Mesenchymal stem cell (in vitro differentiated cells and primary cell): ENCODE measurements around the gene ANKFN1.

Source experiments
- DNase-seq: peaks from one replicate; pipeline ENCODE4 v3.0.0-alpha.2; 2013
- H2AFZ ChIP-seq: one replicate; pipeline ENCODE4 v1.6.1; 2013; ENCODE audit warnings: low read depth, mild to moderate bottlenecking, control low read depth, inconsistent platforms, low read length, moderate library complexity
- H2AK5ac ChIP-seq: 2 replicates; pipeline ENCODE4 v1.6.1; 2013; ENCODE audit warnings: low read length, moderate library complexity, mild to moderate bottlenecking, inconsistent platforms; ENCODE audit not compliant: severe bottlenecking
- H2BK120ac ChIP-seq: one replicate; pipeline ENCODE4 v1.6.1; 2013; ENCODE audit warnings: low read depth, mild to moderate bottlenecking, inconsistent platforms, low read length, moderate library complexity
- H2BK12ac ChIP-seq, 2 experiments: one replicate each; pipeline ENCODE4 v1.6.1; 2013; ENCODE audit warnings: inconsistent platforms in 2 of 2, low read length in 2 of 2, mild to moderate bottlenecking in 2 of 2, moderate library complexity in 2 of 2, control low read depth in 1 of 2
- H2BK15ac ChIP-seq: one replicate; pipeline ENCODE4 v1.6.1; 2013; ENCODE audit warnings: mild to moderate bottlenecking, low read depth, inconsistent platforms; ENCODE audit not compliant: poor library complexity, severe bottlenecking
- H2BK5ac ChIP-seq: 2 replicates; pipeline ENCODE4 v1.6.1; 2013; ENCODE audit warnings: low read depth, mild to moderate bottlenecking, low read length, control low read depth, inconsistent platforms; ENCODE audit not compliant: poor library complexity, severe bottlenecking
- H3K14ac ChIP-seq, 2 experiments: one replicate each; pipeline ENCODE4 v1.6.1; 2013; ENCODE audit warnings: inconsistent platforms in 2 of 2, low read length in 2 of 2, control low read depth in 1 of 2, mild to moderate bottlenecking in 1 of 2, moderate library complexity in 1 of 2
- H3K18ac ChIP-seq, 2 experiments: one replicate each; pipeline ENCODE4 v1.6.1; 2013; ENCODE audit warnings: inconsistent platforms in 2 of 2, low read length in 2 of 2, control low read depth in 1 of 2, low read depth in 1 of 2, mild to moderate bottlenecking in 1 of 2
- H3K23ac ChIP-seq, 2 experiments: one replicate each; pipeline ENCODE4 v1.6.1; 2013; ENCODE audit warnings: inconsistent platforms in 2 of 2, low read length in 2 of 2, mild to moderate bottlenecking in 2 of 2, moderate library complexity in 2 of 2, control low read depth in 1 of 2
- H3K27ac ChIP-seq: 2 replicates; pipeline ENCODE4 v1.5.1; 2013; ENCODE audit warnings: mild to moderate bottlenecking, moderate library complexity, low read length, control low read depth, inconsistent platforms; ENCODE audit not compliant: poor library complexity, severe bottlenecking
- H3K27me3 ChIP-seq, 2 experiments: 2 replicates each; pipeline versions ENCODE4 v1.6.1 to v1.7.0; 2013; ENCODE audit warnings: low read length in 2 of 2, mild to moderate bottlenecking in 2 of 2, moderate library complexity in 2 of 2, control low read depth in 1 of 2, inconsistent platforms in 1 of 2; ENCODE audit not compliant: control insufficient read depth in 1 of 2, insufficient read depth in 1 of 2
- H3K36me3 ChIP-seq, 2 experiments: 2 replicates each; pipeline versions ENCODE4 v1.6.1 to v1.7.0; 2013; ENCODE audit warnings: low read length in 2 of 2, control low read depth in 1 of 2, inconsistent platforms in 1 of 2, low read depth in 1 of 2, mild to moderate bottlenecking in 1 of 2; ENCODE audit not compliant: insufficient read depth in 2 of 2, control insufficient read depth in 1 of 2
- H3K4ac ChIP-seq, 2 experiments: one replicate each; pipeline ENCODE4 v1.6.1; 2013; ENCODE audit warnings: inconsistent platforms in 2 of 2, low read length in 2 of 2, mild to moderate bottlenecking in 2 of 2, moderate library complexity in 2 of 2, control low read depth in 1 of 2, low read depth in 1 of 2
- H3K4me1 ChIP-seq: 2 replicates; pipeline ENCODE4 v1.6.1; 2013; ENCODE audit warnings: low read depth, low read length, control low read depth; ENCODE audit not compliant: control insufficient read depth, insufficient read depth
- H3K4me2 ChIP-seq: 2 replicates; pipeline ENCODE4 v1.6.1; 2013; ENCODE audit warnings: low read length, mild to moderate bottlenecking, inconsistent platforms; ENCODE audit not compliant: poor library complexity, severe bottlenecking
- H3K4me3 ChIP-seq, 2 experiments: 2 replicates each; pipeline versions ENCODE4 v1.5.1 to v1.7.0; 2013; ENCODE audit warnings: low read length in 2 of 2, mild to moderate bottlenecking in 2 of 2, control low read depth in 1 of 2, low read depth in 1 of 2; ENCODE audit not compliant: insufficient read depth in 1 of 2
- H3K79me1 ChIP-seq: replicated peaks from 2 replicates; pipeline ENCODE4 v1.6.1; 2013; ENCODE audit warnings: mild to moderate bottlenecking, control low read depth, low read length, inconsistent platforms; ENCODE audit not compliant: poor library complexity, severe bottlenecking
- H3K9ac ChIP-seq: 2 replicates; pipeline ENCODE4 v1.7.0; 2013; ENCODE audit warnings: mild to moderate bottlenecking, low read length, moderate library complexity
- H3K9me3 ChIP-seq: 2 replicates; pipeline ENCODE4 v1.7.0; 2013; ENCODE audit warnings: mild to moderate bottlenecking, low read length; ENCODE audit not compliant: control insufficient read depth
- H4K8ac ChIP-seq: one replicate; pipeline ENCODE4 v1.6.1; 2013; ENCODE audit warnings: inconsistent platforms, mild to moderate bottlenecking, low read length, moderate library complexity
- H4K91ac ChIP-seq: one replicate; pipeline ENCODE4 v1.6.1; 2013; ENCODE audit warnings: mild to moderate bottlenecking, low read length, inconsistent platforms
- WGBS: methylation state at CpG from one replicate; pipeline ENCODE4 v1.1.7; 2013; ENCODE audit warnings: mixed read lengths; 5-methylcytosine and 5-hydroxymethylcytosine counted together

The ANKFN1 gene

DNA sequence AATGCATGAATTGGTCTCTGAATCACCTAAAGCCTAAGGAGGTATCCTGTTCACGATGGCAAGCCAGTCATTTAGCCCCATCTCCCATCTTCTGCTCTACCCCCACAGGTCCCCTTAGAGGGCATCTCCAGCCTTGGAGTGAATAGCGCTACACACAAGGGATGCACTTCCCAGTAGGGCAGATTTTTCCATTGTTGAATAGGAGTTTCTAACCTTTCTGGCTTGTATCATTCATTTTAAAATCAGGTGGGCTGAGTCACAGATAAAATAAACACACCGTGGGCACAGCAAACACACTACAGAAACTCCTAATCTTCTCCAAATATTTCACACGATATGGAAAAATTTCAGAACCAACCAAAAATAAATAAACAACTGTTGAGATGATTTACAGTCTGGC, 239.0 kb downstream of the ANKFN1 start:
- Histone ChIP-seq H3K9me3 (peaks cover 8% of the 10 kb centered on the region), H2BK15ac (no peak overlapping the region), H2BK12ac (no peak overlapping the region), H3K4ac (no peak overlapping the region), H3K4me2 (no peak overlapping the region), H3K18ac (no peak overlapping the region), H3K23ac (no peak overlapping the region), H4K8ac (no peak overlapping the region), H3K9ac (no peak overlapping the region), H3K36me3 (no peaks in the 10 kb centered on the region), H2AFZ (no peak overlapping the region), H3K27me3 (no peaks in the 10 kb centered on the region), H3K4me1 (no peaks in the 10 kb centered on the region), H4K91ac (no peak overlapping the region), H3K27ac (no peak overlapping the region), H3K4me3 (no peak overlapping the region), H2AK5ac (no peak overlapping the region), H2BK120ac (no peak overlapping the region), H3K79me1 (no peaks in the 10 kb centered on the region), H3K14ac (no peak overlapping the region), H2BK5ac (no peak overlapping the region)
- DNase-seq: no peak
- WGBS: 38% methylated on average over 3 of the region's 4 CpGs

DNA sequence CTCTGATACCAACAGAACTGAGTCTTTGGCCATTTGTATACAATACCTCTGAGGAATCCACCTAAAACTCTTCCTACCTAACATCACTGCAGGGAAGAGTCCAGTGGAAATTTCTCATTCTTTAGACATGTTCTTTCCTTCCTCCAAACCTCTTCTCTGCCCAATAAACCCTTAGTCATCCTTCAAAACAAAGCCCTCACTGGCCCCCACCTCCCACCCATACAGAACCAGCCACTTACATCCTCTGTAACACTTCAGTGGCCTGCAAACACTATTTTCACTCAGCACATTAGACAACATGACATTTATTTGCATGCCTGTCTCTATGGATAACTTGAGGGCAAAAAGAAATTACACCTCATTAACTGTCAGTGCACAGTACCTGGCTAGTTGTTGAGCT, 239.9 kb downstream of the ANKFN1 start:
- no peak overlapping the region for H2BK12ac ChIP-seq

DNA sequence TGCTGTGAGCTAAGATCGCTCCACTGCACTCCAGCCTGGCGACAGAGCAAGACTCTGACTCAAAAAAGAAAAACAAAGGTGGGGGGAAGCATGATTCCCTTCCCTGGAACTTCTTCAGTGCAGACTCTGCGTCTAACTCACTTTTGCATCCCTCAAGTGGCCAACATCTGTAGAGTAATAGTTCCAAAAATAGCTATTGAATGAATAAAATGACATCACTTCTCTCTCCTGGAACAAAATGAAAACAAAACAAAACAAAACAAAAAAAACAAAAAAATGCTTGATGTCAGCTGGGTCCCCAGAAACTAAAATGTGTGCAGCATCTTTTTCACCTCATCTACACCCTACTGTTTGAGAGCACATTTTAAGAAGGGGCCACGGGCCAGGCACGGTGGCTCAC, 242.5 kb downstream of the ANKFN1 start:
- Histone ChIP-seq H3K36me3 (no peaks in the 10 kb centered on the region), H2BK5ac (no peak overlapping the region), H3K79me1 (no peaks in the 10 kb centered on the region), H4K8ac (no peak overlapping the region), H3K4ac (no peak overlapping the region), H2BK120ac (no peak overlapping the region), H2BK12ac (no peak overlapping the region), H3K9me3 (no peaks in the 10 kb centered on the region), H3K4me3 (no peak overlapping the region), H3K23ac (no peak overlapping the region), H3K14ac (no peak overlapping the region), H2AFZ (no peak overlapping the region), H3K4me2 (no peak overlapping the region), H3K9ac (no peak overlapping the region), H3K4me1 (no peaks in the 10 kb centered on the region), H2AK5ac (no peak overlapping the region), H2BK15ac (no peak overlapping the region), H3K27me3 (no peaks in the 10 kb centered on the region), H4K91ac (no peak overlapping the region), H3K18ac (no peak overlapping the region), H3K27ac (no peak overlapping the region)
- 91% methylated on average over 4 of the region's 5 CpGs for WGBS
- no peak for DNase-seq

More for the DNA sequence above, 239.9 kb downstream of the ANKFN1 start:
- H3K9me3 ChIP-seq: peaks cover 8% of the 10 kb centered on the region
- no peak overlapping the region for H2BK15ac ChIP-seq
- H4K91ac ChIP-seq: no peak overlapping the region
- no peak overlapping the region for H3K4me3 ChIP-seq
- H2BK5ac ChIP-seq: no peak overlapping the region
- H3K27me3 ChIP-seq: no peaks in the 10 kb centered on the region
- no peaks in the 10 kb centered on the region for H3K36me3 ChIP-seq
- H3K14ac ChIP-seq: no peak overlapping the region
- no peaks in the 10 kb centered on the region for H3K79me1 ChIP-seq
- no peak overlapping the region for H2BK120ac ChIP-seq
- H3K23ac ChIP-seq: no peak overlapping the region
- H3K4ac ChIP-seq: no peak overlapping the region
- H4K8ac ChIP-seq: no peak overlapping the region
- no peak overlapping the region for H3K9ac ChIP-seq
- DNase-seq: no peak
- H2AFZ ChIP-seq: no peak overlapping the region
- H3K18ac ChIP-seq: no peak overlapping the region
- H2AK5ac ChIP-seq: no peak overlapping the region
- H3K4me2 ChIP-seq: no peak overlapping the region
- H3K27ac ChIP-seq: no peak overlapping the region
- no peaks in the 10 kb centered on the region for H3K4me1 ChIP-seq

DNA sequence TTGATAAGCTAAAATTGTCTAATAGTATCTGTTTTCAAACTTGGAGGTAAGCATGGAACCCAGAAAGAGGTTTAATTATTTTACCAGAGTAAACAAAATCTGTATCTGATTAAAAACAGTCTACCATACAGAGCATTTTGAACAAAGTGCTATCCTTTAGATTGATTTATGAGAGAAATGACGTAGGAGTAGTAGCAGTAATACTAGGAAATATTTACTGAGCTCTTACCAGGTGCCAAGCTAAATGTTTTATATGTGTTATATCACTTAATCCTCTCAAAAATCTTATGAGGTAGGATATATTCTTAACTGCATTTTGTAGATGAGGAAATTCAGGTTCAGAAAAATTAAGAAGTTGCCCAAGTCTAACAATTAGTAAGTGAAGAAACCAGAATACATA, 253.8 kb downstream of the ANKFN1 start:
- no peak overlapping the region for H3K9ac ChIP-seq
- no peak overlapping the region for H2AK5ac ChIP-seq
- no peak overlapping the region for H3K27ac ChIP-seq
- no peak overlapping the region for H3K23ac ChIP-seq
- WGBS: no CpG with 5 or more reads among the region's 1 CpG
- no peak for DNase-seq
- H3K18ac ChIP-seq: no peak overlapping the region
- no peak overlapping the region for H3K4me2 ChIP-seq
- H3K9me3 ChIP-seq: no peaks in the 10 kb centered on the region
- H4K91ac ChIP-seq: no peak overlapping the region
- no peaks in the 10 kb centered on the region for H3K4me1 ChIP-seq
- H3K79me1 ChIP-seq: no peaks in the 10 kb centered on the region
- H2BK5ac ChIP-seq: no peak overlapping the region
- no peaks in the 10 kb centered on the region for H3K27me3 ChIP-seq
- no peak overlapping the region for H3K14ac ChIP-seq
- H2BK120ac ChIP-seq: no peak overlapping the region
- H2BK12ac ChIP-seq: no peak overlapping the region
- H3K4ac ChIP-seq: no peak overlapping the region
- H3K36me3 ChIP-seq: no peaks in the 10 kb centered on the region
- no peak overlapping the region for H3K4me3 ChIP-seq
- H4K8ac ChIP-seq: no peak overlapping the region
- H2AFZ ChIP-seq: no peak overlapping the region
- H2BK15ac ChIP-seq: no peak overlapping the region
